Measurements from ENCODE around the gene C6orf52.
"Not testable (repeated sequence)": the region's sequence is repeated elsewhere in the genome, so short reads cannot be mapped to it uniquely, and the experiment has no call there.

Gene C6orf52

GRCh38 chr6:10695086-10695657, 756 bp upstream of the C6orf52 start:
- DNase-seq (ENCODE audit: low read depth): no peak

- DNase-seq (ENCODE audit: low read depth): no peak
These were observed 1.4 kb downstream of the C6orf52 start for GRCh38 chr6:10692965-10693538.

- no peak for DNase-seq (ENCODE audit: low read depth)
These were observed 3.6 kb downstream of the C6orf52 start for GRCh38 chr6:10690651-10691445.

- DNase-seq (ENCODE audit: low read depth): no peak
These were observed 6.8 kb downstream of the C6orf52 start for GRCh38 chr6:10687582-10687981.

- DNase-seq (ENCODE audit: low read depth): no peak
These were observed 7.5 kb downstream of the C6orf52 start for GRCh38 chr6:10686901-10687300.

- no peak for DNase-seq (ENCODE audit: low read depth)
These were observed 9.1 kb downstream of the C6orf52 start for GRCh38 chr6:10685092-10685915.

GRCh38 chr6:10684618-10685017, 9.8 kb downstream of the C6orf52 start:
- DNase-seq (ENCODE audit: low read depth): no peak

GRCh38 chr6:10682355-10682988, 11.9 kb downstream of the C6orf52 start:
- no peak for DNase-seq (ENCODE audit: low read depth)

- no peak for DNase-seq (ENCODE audit: low read depth)
These were observed 12.6 kb downstream of the C6orf52 start for GRCh38 chr6:10681795-10682194.

- no peak for DNase-seq (ENCODE audit: low read depth)
These were observed 16.0 kb downstream of the C6orf52 start for GRCh38 chr6:10678456-10678855.

GRCh38 chr6:10676403-10676802, 18.0 kb downstream of the C6orf52 start:
- DNase-seq (ENCODE audit: low read depth): no peak

- no peak for DNase-seq (ENCODE audit: low read depth)
These were observed 26.1 kb downstream of the C6orf52 start for GRCh38 chr6:10668126-10668917.

GRCh38 chr6:10665595-10665994, 28.8 kb downstream of the C6orf52 start:
- DNase-seq (ENCODE audit: low read depth): not testable (repeated sequence)

- DNase-seq (ENCODE audit: low read depth): no peak
These were observed 31.7 kb downstream of the C6orf52 start for GRCh38 chr6:10662742-10663141.

GRCh38 chr6:10662207-10662606, 32.2 kb downstream of the C6orf52 start:
- no peak for DNase-seq (ENCODE audit: low read depth)

GRCh38 chr6:10660431-10661191, 33.8 kb downstream of the C6orf52 start:
- not testable (repeated sequence) for DNase-seq (ENCODE audit: low read depth)

- DNase-seq (ENCODE audit: low read depth): no peak
These were observed 34.6 kb downstream of the C6orf52 start for GRCh38 chr6:10659699-10660348.

GRCh38 chr6:10658910-10659698, 35.3 kb downstream of the C6orf52 start:
- no peak for DNase-seq (ENCODE audit: low read depth)

GRCh38 chr6:10655508-10656055, 38.8 kb downstream of the C6orf52 start:
- no peak for DNase-seq (ENCODE audit: low read depth)

Measured in activated T-helper 9 cell treated with anti-CD3 and anti-CD28 coated beads, Interleukin-2, amount 50 U/mL, for 16 hours (primary cell).